HEK293 (cell line): ENCODE results near the gene CRB2.

ENCODE experiments used
- CTCF ChIA-PET: fragments of 350-600 bp; formaldehyde crosslinking; extraction: SDS; loops from one replicate; lab custom pipeline; 2021; ENCODE audit warnings: antibody characterized with exemption; lab: Yijun Ruan, JAX
- POLR2A ChIA-PET: fragments of 300-600 bp; formaldehyde crosslinking; extraction: SDS; loops from one replicate; lab custom pipeline; 2020; ENCODE audit warnings: antibody characterized with exemption, inconsistent platforms; lab: Yijun Ruan, JAX
- H3K27ac ChIP-seq: fragments of 200-500 bp; sonication (Bioruptor generic); 2 replicates; pipeline ENCODE4 v1.5.1; 2014; ENCODE audit warnings: low read depth, low read length, control low read depth, inconsistent platforms; ENCODE audit errors: extremely low read depth
- H3K36me3 ChIP-seq, 2 experiments: fragments of 200-500 bp in 1 of 2; sonication (Bioruptor generic) in 1 of 2; 1 replicate in 1 of 2; 2 replicates in 1 of 2; pipeline ENCODE4 v1.5.1; 2014 to 2017; ENCODE audit warnings: inconsistent platforms in 2 of 2, low read length in 2 of 2; ENCODE audit not compliant: control insufficient read depth in 2 of 2, insufficient read depth in 1 of 2
- H3K4me1 ChIP-seq: fragments of 200-500 bp; sonication (Bioruptor generic); 2 replicates; pipeline ENCODE4 v1.5.1; 2014; ENCODE audit warnings: mild to moderate bottlenecking, low read length, inconsistent platforms; ENCODE audit not compliant: control insufficient read depth, insufficient read depth
- H3K4me3 ChIP-seq: 2 replicates; pipeline ENCODE4 v1.5.1; 2011; ENCODE audit warnings: low read depth, mild to moderate bottlenecking, control low read depth, low read length, moderate library complexity
- H3K9me3 ChIP-seq: fragments of 200-500 bp; sonication (Bioruptor generic); 2 replicates; pipeline ENCODE4 v1.5.1; 2014; ENCODE audit warnings: low read depth, low read length, inconsistent platforms; ENCODE audit not compliant: control insufficient read depth, insufficient read depth
- EGR2 ChIP-seq: fragments of 450-650 bp; formaldehyde crosslinking; IDR thresholded peaks from 2 replicates; pipeline ENCODE4 v1.5.1; 2016; ENCODE audit warnings: low read depth, missing biosample characterization, missing genetic modification characterization
- GLIS1 ChIP-seq: fragments of 450-650 bp; formaldehyde crosslinking; IDR thresholded peaks from 2 replicates; pipeline ENCODE4 v1.5.1; 2016; ENCODE audit warnings: missing biosample characterization, missing genetic modification characterization
- HOXD13 ChIP-seq: sonication (generic); formaldehyde crosslinking; IDR thresholded peaks from 2 replicates; pipeline ENCODE4 v1.8.0; 2022; ENCODE audit warnings: missing genetic modification reagents, borderline replicate concordance
- SCRT2 ChIP-seq: fragments of 450-650 bp; formaldehyde crosslinking; IDR thresholded peaks from 2 replicates; pipeline ENCODE4 v1.5.1; 2016; ENCODE audit warnings: missing biosample characterization, missing genetic modification characterization
- ZNF10 ChIP-seq: fragments of 450-650 bp; formaldehyde crosslinking; IDR thresholded peaks from 2 replicates; pipeline ENCODE4 v1.5.1; 2017; ENCODE audit warnings: missing biosample characterization, missing genetic modification characterization
- ZNF2 ChIP-seq: fragments of 450-650 bp; formaldehyde crosslinking; IDR thresholded peaks from 2 replicates; pipeline ENCODE4 v1.5.1; 2016; ENCODE audit warnings: missing biosample characterization, missing genetic modification characterization
- ZNF426 ChIP-seq: fragments of 450-650 bp; formaldehyde crosslinking; IDR thresholded peaks from 2 replicates; pipeline ENCODE4 v1.5.1; 2017; ENCODE audit warnings: missing biosample characterization, missing genetic modification characterization, mild to moderate bottlenecking, inconsistent platforms, moderate library complexity
- ZNF664 ChIP-seq: fragments of 450-650 bp; formaldehyde crosslinking; IDR thresholded peaks from 2 replicates; pipeline ENCODE4 v1.5.1; 2016; ENCODE audit warnings: missing biosample characterization, missing genetic modification characterization
- ZNF768 ChIP-seq: fragments of 450-650 bp; formaldehyde crosslinking; IDR thresholded peaks from 2 replicates; pipeline ENCODE4 v1.5.1; 2018; ENCODE audit warnings: missing biosample characterization, mild to moderate bottlenecking, missing genetic modification characterization
- ZNF776 ChIP-seq: fragments of 450-650 bp; formaldehyde crosslinking; IDR thresholded peaks from 2 replicates; pipeline ENCODE4 v1.5.0; 2017; ENCODE audit warnings: missing biosample characterization, missing genetic modification characterization, borderline replicate concordance
- ZSCAN23 ChIP-seq: fragments of 450-650 bp; formaldehyde crosslinking; IDR thresholded peaks from 2 replicates; pipeline ENCODE4 v1.5.1; 2016; ENCODE audit warnings: missing biosample characterization, missing genetic modification characterization
- TF ChIP-seq, protein P1 (sequence below): fragments of 450-650 bp; formaldehyde crosslinking; IDR thresholded peaks from 2 replicates; pipeline ENCODE4 v1.5.1; 2017; ENCODE audit warnings: missing biosample characterization, missing genetic modification characterization

The CRB2 gene

DNA sequence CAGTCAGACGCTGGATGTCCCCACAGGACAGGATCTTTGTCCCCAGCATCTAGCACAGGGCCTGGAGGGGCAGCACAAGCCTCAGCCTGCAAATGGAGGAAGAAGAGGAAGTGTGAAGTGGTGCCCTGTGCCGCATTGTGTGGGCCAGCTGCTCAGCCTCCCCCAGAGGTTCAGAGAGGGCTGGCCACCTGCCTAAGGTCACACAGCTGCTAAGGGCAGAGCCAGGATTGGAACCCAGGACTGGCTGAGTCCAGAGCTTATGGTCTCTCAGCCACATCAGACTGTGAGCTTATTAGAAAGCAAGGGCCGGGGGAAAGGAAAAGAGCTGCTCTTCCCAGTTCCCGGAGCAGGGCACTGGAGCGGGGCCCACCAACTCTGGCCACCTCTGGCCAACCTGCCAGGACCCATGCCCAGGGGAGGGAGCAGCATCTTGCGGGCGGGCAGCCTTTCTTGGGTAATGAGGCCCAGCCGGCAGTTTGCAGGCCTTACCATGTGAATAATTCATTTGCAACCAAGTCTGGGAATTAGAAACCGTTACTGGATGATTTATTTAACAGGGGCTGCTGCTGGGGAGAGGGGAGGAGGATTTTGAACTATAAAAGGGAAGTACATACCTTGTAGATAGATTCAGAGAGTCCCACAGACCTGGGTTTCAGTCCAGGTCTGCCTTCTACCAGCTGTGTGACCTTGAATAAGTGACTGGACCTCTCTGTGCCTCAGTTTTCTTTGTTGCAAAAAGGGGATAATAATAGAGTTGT, 11.6 kb upstream of the CRB2 start:
- Histone ChIP-seq H3K4me3 (no peak overlapping the region), H3K4me1 (no peaks in the 10 kb centered on the region), H3K36me3 (no peaks in the 10 kb centered on the region)
- CTCF ChIA-PET, result interaction anchor here (0.6 to 1.6 kb wide), 5 partner anchors 10 to 994 kb away, joined by 3 to 6 read pairs (median 3); no protein-coding TSS in a partner anchor
- no peak for TF ChIP-seq HOXD13
- TF ChIP-seq ZNF768 (tag by site-specific recombination), result peak; percentile 67; the same call in 1 of the 2 replicates
- TF ChIP-seq, all 188 proteins: peak for 1
- POLR2A ChIA-PET, result no interaction called here
- no peaks in the 10 kb centered on the region for H3K9me3 ChIP-seq
- no peak overlapping the region for H3K27ac ChIP-seq

GRCh38 chr9:123345567-123345955, 10.4 kb upstream of the CRB2 start:
- CTCF ChIA-PET, result interaction anchor here (0.6 to 1.2 kb wide), 2 partner anchors 10 to 40 kb away, joined by 3 read pairs; no protein-coding TSS in a partner anchor
- no peaks in the 10 kb centered on the region for H3K4me1 ChIP-seq
- POLR2A ChIA-PET, result no interaction called here

DNA sequence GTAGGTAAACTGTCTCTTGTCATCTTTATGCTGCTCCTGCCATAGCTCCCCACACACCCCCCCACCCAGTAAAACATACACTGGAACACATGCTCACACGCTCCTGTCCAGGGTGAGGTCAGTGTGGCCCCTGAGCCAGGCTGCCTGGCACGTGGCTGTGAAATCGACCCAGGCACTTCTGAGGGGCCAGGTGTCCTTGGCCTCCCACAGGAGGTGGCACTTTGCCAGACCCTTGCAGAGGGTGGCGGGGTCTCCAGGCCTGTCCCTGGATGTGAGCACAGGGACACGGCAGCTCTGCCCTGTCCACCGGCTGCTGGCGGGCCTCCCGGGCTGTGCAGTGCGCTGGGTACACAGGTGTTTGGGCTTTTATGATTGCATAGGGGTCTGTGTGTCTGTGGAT, 10.0 kb upstream of the CRB2 start:
- TF ChIP-seq GLIS1 (tag by site-specific recombination) (peak; percentile 70), EGR2 (tag by site-specific recombination) (no peak)
- H3K27ac ChIP-seq, result no peak overlapping the region
- ChIA-PET CTCF (interaction anchor here (0.6 to 1.2 kb wide), 2 partner anchors 9 to 40 kb away, joined by 3 read pairs; no protein-coding TSS in a partner anchor), POLR2A (no interaction called here)
- H3K4me3 ChIP-seq, result no peak overlapping the region
- no peaks in the 10 kb centered on the region for H3K36me3 ChIP-seq
- no peaks in the 10 kb centered on the region for H3K4me1 ChIP-seq
- H3K9me3 ChIP-seq, result no peaks in the 10 kb centered on the region

More at GRCh38 chr9:123345567-123345955, 10.4 kb upstream of the CRB2 start:
- H3K4me3 ChIP-seq, result no peak overlapping the region
- no peaks in the 10 kb centered on the region for H3K36me3 ChIP-seq
- no peaks in the 10 kb centered on the region for H3K9me3 ChIP-seq
- TF ChIP-seq SCRT2 (tag by site-specific recombination) (peak; percentile 45; the same call in 1 of the 2 replicates), ZNF664 (tag by site-specific recombination) (no peak)
- H3K27ac ChIP-seq, result no peak overlapping the region

GRCh38 chr9:123346826-123347225, 9.2 kb upstream of the CRB2 start:
- Histone ChIP-seq H3K27ac (no peak overlapping the region), H3K4me3 (no peak overlapping the region)
- CTCF ChIA-PET, result no interaction called here
- POLR2A ChIA-PET, result no interaction called here
- TF ChIP-seq ZSCAN23 (tag by site-specific recombination) (no peak), ZNF426 (no peak), ZNF776 (no peak), ZNF2 (tag by site-specific recombination) (peak; percentile 55; the same call in 1 of the 2 replicates), ZNF10 (tag by site-specific recombination) (no peak)
- TF ChIP-seq, protein P1, sequence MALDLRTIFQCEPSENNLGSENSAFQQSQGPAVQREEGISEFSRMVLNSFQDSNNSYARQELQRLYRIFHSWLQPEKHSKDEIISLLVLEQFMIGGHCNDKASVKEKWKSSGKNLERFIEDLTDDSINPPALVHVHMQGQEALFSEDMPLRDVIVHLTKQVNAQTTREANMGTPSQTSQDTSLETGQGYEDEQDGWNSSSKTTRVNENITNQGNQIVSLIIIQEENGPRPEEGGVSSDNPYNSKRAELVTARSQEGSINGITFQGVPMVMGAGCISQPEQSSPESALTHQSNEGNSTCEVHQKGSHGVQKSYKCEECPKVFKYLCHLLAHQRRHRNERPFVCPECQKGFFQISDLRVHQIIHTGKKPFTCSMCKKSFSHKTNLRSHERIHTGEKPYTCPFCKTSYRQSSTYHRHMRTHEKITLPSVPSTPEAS (tag by site-specific recombination), result peak; percentile 64
- TF ChIP-seq, all 188 proteins: peak for 2
- Histone ChIP-seq H3K36me3 (no peaks in the 10 kb centered on the region), H3K4me1 (no peaks in the 10 kb centered on the region), H3K9me3 (no peaks in the 10 kb centered on the region)
